Panc1 (cell line): Measurements from ENCODE around the gene SHKBP1. TPM values are rescaled to one million over a fixed set of nuclear protein-coding genes. Genes with fewer than 3 reads are reported as not detected.

Experiments used
- ATAC-seq: fragments of 200-7000 bp; cut with Tn5 transposase; 2 replicates; pipeline ENCODE4 v1.9.1; 2020; ENCODE audit warnings: mild to moderate bottlenecking, moderate library complexity
- BruUV-seq: library from RNA; stranded (reverse); fragments of 400-500 nt; replicated peaks from 2 replicates; lab custom pipeline; 2021; lab: Mats Ljungman, UMichigan
- CTCF ChIA-PET: fragments of 300-600 bp; sonication (Branson Sonifier 250); formaldehyde crosslinking; loops from one replicate; lab custom pipeline; 2022; ENCODE audit warnings: antibody characterized with exemption; lab: Charles Lee
- POLR2A ChIA-PET: fragments of 300-600 bp; sonication (Branson Sonifier 250); formaldehyde crosslinking; loops from one replicate; lab custom pipeline; 2022; ENCODE audit warnings: antibody characterized with exemption; lab: Charles Lee
- DNase-seq: peaks from one replicate; pipeline ENCODE4 v3.0.0-alpha.2; 2010; ENCODE audit warnings: low read depth, low spot score
- H3K27ac ChIP-seq: 2 replicates; pipeline ENCODE4 v1.5.1; 2011; ENCODE audit warnings: mild to moderate bottlenecking, low read length, inconsistent platforms
- H3K27me3 ChIP-seq: fragments of 200-500 bp; sonication (Bioruptor generic); 2 replicates; pipeline ENCODE4 v1.6.0; 2014; ENCODE audit warnings: low read length, inconsistent platforms; ENCODE audit not compliant: control insufficient read depth, insufficient read depth
- H3K36me3 ChIP-seq: fragments of 200-500 bp; sonication (Bioruptor generic); 2 replicates; pipeline ENCODE4 v1.5.1; 2014; ENCODE audit warnings: inconsistent platforms, mild to moderate bottlenecking, low read length, moderate library complexity; ENCODE audit not compliant: control insufficient read depth, insufficient read depth
- H3K4me1 ChIP-seq: 2 replicates; pipeline ENCODE4 v1.5.1; 2011; ENCODE audit warnings: inconsistent platforms, mild to moderate bottlenecking, low read length, moderate library complexity; ENCODE audit not compliant: control insufficient read depth, insufficient read depth
- H3K4me3 ChIP-seq, 2 experiments: 2 replicates each; pipeline ENCODE4 v1.5.1; 2011 to 2012; ENCODE audit warnings: low read depth in 2 of 2, low read length in 2 of 2, mild to moderate bottlenecking in 2 of 2, inconsistent platforms in 1 of 2, moderate library complexity in 1 of 2
- H3K9me3 ChIP-seq: fragments of 200-500 bp; sonication (Bioruptor generic); 2 replicates; pipeline ENCODE4 v1.5.1; 2014; ENCODE audit warnings: low read depth, mild to moderate bottlenecking, inconsistent platforms, low read length, moderate library complexity; ENCODE audit not compliant: control insufficient read depth, insufficient read depth
- CTCF ChIP-seq: fragments of 450-650 bp; IDR thresholded peaks from 2 replicates; pipeline ENCODE4 v1.5.1; 2017; ENCODE audit warnings: mild to moderate bottlenecking
- POLR2AphosphoS5 ChIP-seq: IDR thresholded peaks from 2 replicates; pipeline ENCODE4 v1.6.1; 2012; ENCODE audit warnings: mild to moderate bottlenecking, low read depth, low read length, moderate library complexity
- REST ChIP-seq, 2 experiments: IDR thresholded peaks; 2 replicates each; pipeline ENCODE4 v1.6.1; 2011 to 2012; ENCODE audit warnings: low read depth in 2 of 2, control low read depth in 1 of 2, low read length in 1 of 2, mild to moderate bottlenecking in 1 of 2, moderate library complexity in 1 of 2; ENCODE audit not compliant: insufficient read depth in 1 of 2
- SIN3A ChIP-seq: IDR thresholded peaks from 2 replicates; pipeline ENCODE4 v1.6.1; 2012; ENCODE audit warnings: low read depth, mild to moderate bottlenecking, low read length, moderate library complexity, borderline replicate concordance; ENCODE audit not compliant: insufficient read depth
- TCF7L2 ChIP-seq: IDR thresholded peaks from 2 replicates; pipeline ENCODE4 v1.6.1; 2011; ENCODE audit warnings: mild to moderate bottlenecking, low read depth, low read length, inconsistent platforms
- in situ Hi-C: cut with HindIII; loops from 2 replicates; pipeline ENCODE4 v1.10.0; 2016; ENCODE audit warnings: low sequenced_read_pairs, low pct_unique_long_range_greater_than_20kb
- intact Hi-C: fragments of 100-400 bp; cut with micrococcal nuclease; formaldehyde crosslinking; loops from one replicate; pipeline ENCODE4 v1.10.0; 2022; ENCODE audit not compliant: unreplicated experiment
- total RNA-seq: library from RNA; stranded (reverse); gene quantifications from one replicate; pipeline ENCODE4 v1.2.1, GENCODE V29; 2021; ENCODE audit not compliant: unreplicated experiment

Gene SHKBP1
- total RNA-seq, 1 experiment from 2014 or later: 55.9 TPM

GRCh38 chr19:40585241-40585981, 8.7 kb downstream of the SHKBP1 start:
- no peaks in the 10 kb centered on the region for H3K27me3 ChIP-seq
- no TSS peak for BruUV-seq
- ATAC-seq (peak; percentile 43; the same call in 1 of the 2 replicates), DNase-seq (no peak)
- intact Hi-C loops: no loop called here
- no peak for TF ChIP-seq CTCF
- no peak for TF ChIP-seq POLR2AphosphoS5
- TF ChIP-seq SIN3A: no peak
- no peak for TF ChIP-seq TCF7L2
- TF ChIP-seq REST (IDR thresholded peaks at IDR 0.05; ENCODE audit: insufficient read depth in 1 of 2, low read depth in 2 of 2, low read length in 1 of 2): no peak
- POLR2A ChIA-PET: interaction anchor here (0.6 kb wide), 1 partner anchor 124 kb away, joined by 6 read pairs; no protein-coding TSS in a partner anchor
- no peaks in the 10 kb centered on the region for H3K36me3 ChIP-seq
- H3K27ac ChIP-seq: no peak overlapping the region
- in situ Hi-C loops: no loop called here
- CTCF ChIA-PET: interaction anchor here (0.6 kb wide), 1 partner anchor 17 kb away, joined by 12 read pairs; no protein-coding TSS in a partner anchor
- no peaks in the 10 kb centered on the region for H3K4me1 ChIP-seq
- no peaks in the 10 kb centered on the region for H3K9me3 ChIP-seq
- no peak overlapping the region for H3K4me3 ChIP-seq

- no peak for TF ChIP-seq CTCF
- TF ChIP-seq POLR2AphosphoS5: no peak
- no peak for TF ChIP-seq TCF7L2
- no peak for TF ChIP-seq REST (IDR thresholded peaks at IDR 0.05; ENCODE audit: insufficient read depth in 1 of 2, low read depth in 2 of 2, low read length in 1 of 2)
- TF ChIP-seq SIN3A: no peak
- POLR2A ChIA-PET: no interaction called here
- ATAC-seq (no peak), DNase-seq (no peak)
- intact Hi-C loops: no loop called here
- in situ Hi-C loops: no loop called here
- BruUV-seq: no TSS peak
- H3K4me1 ChIP-seq: no peaks in the 10 kb centered on the region
- CTCF ChIA-PET: interaction anchor here (0.6 kb wide), 1 partner anchor 17 kb away, joined by 12 read pairs; no protein-coding TSS in a partner anchor
- H3K27me3 ChIP-seq: no peaks in the 10 kb centered on the region
- H3K9me3 ChIP-seq: no peaks in the 10 kb centered on the region
- H3K4me3 ChIP-seq: no peak overlapping the region
- H3K27ac ChIP-seq: no peak overlapping the region
- H3K36me3 ChIP-seq: no peaks in the 10 kb centered on the region
These were observed 9.3 kb downstream of the SHKBP1 start for GRCh38 chr19:40585982-40586422.
